Lower lobe of right lung (tissue), 2 donors: ENCODE measurements around the gene SEMA5A. TPM values are rescaled to one million over a fixed set of nuclear protein-coding genes. Genes with fewer than 3 reads are reported as not detected.
"Not testable (repeated sequence)": the region's sequence is repeated elsewhere in the genome, so short reads cannot be mapped to it uniquely, and the experiment has no call there.

Experiments used
- ATAC-seq, 2 donors: fragments of 200-7000 bp; cut with Tn5 transposase; one replicate each; pipeline ENCODE4 v1.9.1; 2020 to 2022; ENCODE audit warnings: mild to moderate bottlenecking in 2 of 2, moderate library complexity in 2 of 2
- DNase-seq: peaks from one replicate; pipeline ENCODE4 v3.0.0-alpha.2; 2020
- H3K27ac ChIP-seq: fragments of 200-600 bp; one replicate; pipeline ENCODE4 v1.8.0; 2022
- H3K27me3 ChIP-seq: fragments of 200-600 bp; one replicate; pipeline ENCODE4 v1.8.0; 2022; ENCODE audit warnings: low read depth
- H3K36me3 ChIP-seq: fragments of 200-600 bp; one replicate; pipeline ENCODE4 v1.8.0; 2022; ENCODE audit warnings: mild to moderate bottlenecking
- H3K4me1 ChIP-seq: fragments of 200-600 bp; one replicate; pipeline ENCODE4 v1.8.0; 2022
- H3K4me3 ChIP-seq: fragments of 200-600 bp; one replicate; pipeline ENCODE4 v1.8.0; 2022; ENCODE audit warnings: mild to moderate bottlenecking
- H3K9me3 ChIP-seq: fragments of 200-600 bp; one replicate; pipeline ENCODE4 v1.8.0; 2022
- CTCF ChIP-seq: fragments of 200-600 bp; IDR thresholded peaks from one replicate; pipeline ENCODE4 v1.8.0; 2022; ENCODE audit warnings: antibody characterized with exemption, mild to moderate bottlenecking
- intact Hi-C: fragments of 100-400 bp; cut with DNase I; formaldehyde crosslinking; loops from one replicate; pipeline ENCODE4 v1.11.0; 2022
- total RNA-seq: library from RNA; stranded (reverse); fragmentation: NEBNext Ultra II Directional; extraction: Animal tissue kit (Norgen Biotek cat#: 25700); gene quantifications from one replicate; pipeline ENCODE4 v1.2.1, GENCODE V29; 2021
- donor health status: DM: no; HTN: yes; CAD: no; lungs with severe emphysema.

Gene SEMA5A
- total RNA-seq, 1 donor from 2014 or later = 29.3 TPM

- H3K9me3 ChIP-seq = no peaks in the 10 kb centered on the region
- H3K27me3 ChIP-seq = no peaks in the 10 kb centered on the region
- intact Hi-C loops = no loop called here
- no peak overlapping the region for H3K27ac ChIP-seq
- no peak overlapping the region for H3K4me3 ChIP-seq
- no peaks in the 10 kb centered on the region for H3K4me1 ChIP-seq
- TF ChIP-seq CTCF = no peak
- no peaks in the 10 kb centered on the region for H3K36me3 ChIP-seq
- no peak for ATAC-seq
- DNase-seq = no peak
Observed at GRCh38 chr5:9411142-9411541, 134.7 kb downstream of the SEMA5A start.

DNA sequence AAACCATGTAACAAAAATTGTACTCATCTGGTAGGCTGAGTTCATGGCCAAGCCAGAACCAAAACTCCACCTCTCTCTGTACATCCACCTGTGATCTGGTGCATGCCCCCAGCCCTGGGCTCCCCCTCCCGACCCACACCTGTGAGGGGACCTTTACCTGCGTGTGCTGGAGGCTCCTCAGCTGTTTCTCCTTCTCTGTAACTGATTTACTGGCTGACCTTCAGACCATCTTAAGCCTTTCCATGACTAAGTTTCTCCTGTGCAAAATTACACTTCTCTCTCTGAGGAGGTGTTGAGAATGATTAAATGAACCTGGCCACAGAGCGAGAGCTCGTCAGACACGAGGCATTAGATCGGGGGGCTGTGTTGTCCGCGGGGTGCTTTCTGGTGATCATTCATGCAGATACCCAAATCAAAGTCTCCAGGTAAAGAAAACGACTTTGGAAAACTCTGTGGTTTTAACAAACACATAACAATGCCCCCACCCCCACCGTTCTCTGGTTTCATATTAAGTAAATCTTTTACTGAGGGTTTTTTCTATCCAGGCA lies 136.4 kb downstream of the SEMA5A start:
- no peak for ATAC-seq
- TF ChIP-seq CTCF = no peak
- Histone ChIP-seq H3K27ac (no peak overlapping the region), H3K27me3 (no peaks in the 10 kb centered on the region), H3K4me1 (no peaks in the 10 kb centered on the region), H3K9me3 (no peaks in the 10 kb centered on the region), H3K4me3 (no peak overlapping the region), H3K36me3 (no peaks in the 10 kb centered on the region)
- no peak for DNase-seq
- intact Hi-C loops = no loop called here

- DNase-seq = no peak
- intact Hi-C loops = no loop called here
- Histone ChIP-seq H3K27me3 (no peaks in the 10 kb centered on the region), H3K36me3 (no peaks in the 10 kb centered on the region), H3K4me3 (no peak overlapping the region), H3K4me1 (no peaks in the 10 kb centered on the region), H3K27ac (no peak overlapping the region), H3K9me3 (no peaks in the 10 kb centered on the region)
- ATAC-seq = no peak
- no peak for TF ChIP-seq CTCF
Observed at GRCh38 chr5:9408964-9409363, 136.9 kb downstream of the SEMA5A start.

GRCh38 chr5:9405196-9405754 lies 140.6 kb downstream of the SEMA5A start:
- ATAC-seq (no peak), DNase-seq (no peak)
- H3K27me3 ChIP-seq = no peaks in the 10 kb centered on the region
- TF ChIP-seq CTCF = no peak
- no peaks in the 10 kb centered on the region for H3K4me1 ChIP-seq
- H3K9me3 ChIP-seq = no peaks in the 10 kb centered on the region
- no peaks in the 10 kb centered on the region for H3K36me3 ChIP-seq
- H3K27ac ChIP-seq = no peak overlapping the region
- intact Hi-C loops = no loop called here
- H3K4me3 ChIP-seq = no peak overlapping the region

GRCh38 chr5:9401786-9402472 lies 143.9 kb downstream of the SEMA5A start:
- Histone ChIP-seq H3K27ac (no peak overlapping the region), H3K4me1 (no peaks in the 10 kb centered on the region), H3K36me3 (no peaks in the 10 kb centered on the region), H3K27me3 (no peaks in the 10 kb centered on the region), H3K9me3 (no peaks in the 10 kb centered on the region), H3K4me3 (no peak overlapping the region)
- intact Hi-C loops = no loop called here
- DNase-seq (no peak), ATAC-seq (no peak)
- no peak for TF ChIP-seq CTCF

GRCh38 chr5:9399783-9400182 lies 146.1 kb downstream of the SEMA5A start:
- DNase-seq, H3K27me3 ChIP-seq, ATAC-seq, H3K9me3 ChIP-seq, H3K36me3 ChIP-seq, H3K27ac ChIP-seq, intact Hi-C loops, H3K4me3 ChIP-seq, H3K4me1 ChIP-seq: not testable (repeated sequence)
